ENCODE measurements around the gene TRAF4.
"Not testable (repeated sequence)": the region's sequence is repeated elsewhere in the genome, so short reads cannot be mapped to it uniquely, and the experiment has no call there.

The TRAF4 gene

GRCh38 chr17:28734712-28735241 lies 9.0 kb upstream of the TRAF4 start:
- no peak for DNase-seq

GRCh38 chr17:28735242-28735722 lies 8.5 kb upstream of the TRAF4 start:
- no peak for DNase-seq

GRCh38 chr17:28735913-28736769 lies 7.7 kb upstream of the TRAF4 start:
- DNase-seq, result not testable (repeated sequence)

- DNase-seq, result no peak
Observed at GRCh38 chr17:28737316-28737715, 6.5 kb upstream of the TRAF4 start.

- no peak for DNase-seq
Observed at GRCh38 chr17:28737770-28738679, 5.8 kb upstream of the TRAF4 start.

GRCh38 chr17:28738680-28739384 lies 5.0 kb upstream of the TRAF4 start:
- DNase-seq, result peak; percentile 77

- no peak for DNase-seq
Observed at GRCh38 chr17:28740406-28741357, 3.1 kb upstream of the TRAF4 start.

- no peak for DNase-seq
Observed at GRCh38 chr17:28741358-28742349, 2.2 kb upstream of the TRAF4 start.

GRCh38 chr17:28744104-28744971 lies 527 bp downstream of the TRAF4 start:
- peak; percentile 92 for DNase-seq

GRCh38 chr17:28744972-28745785 lies 1.4 kb downstream of the TRAF4 start:
- peak; percentile 77 for DNase-seq

- no peak for DNase-seq
Observed at GRCh38 chr17:28745786-28746411, 2.1 kb downstream of the TRAF4 start.

GRCh38 chr17:28746611-28747050 lies 2.8 kb downstream of the TRAF4 start:
- no peak for DNase-seq

GRCh38 chr17:28747051-28747691 lies 3.4 kb downstream of the TRAF4 start:
- no peak for DNase-seq

GRCh38 chr17:28747801-28748750 lies 4.3 kb downstream of the TRAF4 start:
- no peak for DNase-seq

- no peak for DNase-seq
Observed at GRCh38 chr17:28748852-28749515, 5.2 kb downstream of the TRAF4 start.
